Uterus (tissue), 2 donors: ENCODE results near the gene RMND1.

ENCODE experiments used
- POLR2A ChIP-seq, 2 donors: fragments of 450-650 bp; IDR thresholded peaks; one replicate each; pipeline ENCODE4 v1.6.1; 2016; ENCODE audit warnings: antibody characterized with exemption in 2 of 2, mild to moderate bottlenecking in 1 of 2, moderate library complexity in 1 of 2
- TF ChIP-seq, protein P1 (sequence below), 4 experiments: fragments of 200-600 bp in 2 of 4; fragments of 450-650 bp in 2 of 4; sonication (generic) in 2 of 4; IDR thresholded peaks; one replicate each; pipeline ENCODE4 v1.5.1; 2016 to 2019; ENCODE audit warnings: antibody characterized with exemption in 4 of 4, mild to moderate bottlenecking in 2 of 4, moderate library complexity in 1 of 4

DNA sequence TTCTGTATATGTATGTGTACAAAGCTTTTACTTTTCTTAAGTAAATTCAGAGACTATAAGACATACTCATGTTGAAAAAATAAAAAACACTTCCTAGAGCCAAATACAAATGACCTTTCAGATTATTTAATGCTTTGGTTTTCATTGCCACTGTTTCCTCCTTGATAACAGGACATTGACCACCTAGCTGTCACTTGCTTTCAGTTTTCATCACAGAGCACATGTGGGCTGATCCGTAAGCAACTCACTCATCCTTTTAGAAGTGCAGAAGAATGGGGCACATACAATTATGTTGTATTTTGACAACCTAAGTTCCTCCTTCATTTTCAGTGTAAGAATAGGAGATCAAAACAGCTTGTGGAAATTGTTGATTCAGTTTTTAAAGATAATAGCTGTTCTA, 66.7 kb downstream of the RMND1 start:
- TF ChIP-seq, protein P1, sequence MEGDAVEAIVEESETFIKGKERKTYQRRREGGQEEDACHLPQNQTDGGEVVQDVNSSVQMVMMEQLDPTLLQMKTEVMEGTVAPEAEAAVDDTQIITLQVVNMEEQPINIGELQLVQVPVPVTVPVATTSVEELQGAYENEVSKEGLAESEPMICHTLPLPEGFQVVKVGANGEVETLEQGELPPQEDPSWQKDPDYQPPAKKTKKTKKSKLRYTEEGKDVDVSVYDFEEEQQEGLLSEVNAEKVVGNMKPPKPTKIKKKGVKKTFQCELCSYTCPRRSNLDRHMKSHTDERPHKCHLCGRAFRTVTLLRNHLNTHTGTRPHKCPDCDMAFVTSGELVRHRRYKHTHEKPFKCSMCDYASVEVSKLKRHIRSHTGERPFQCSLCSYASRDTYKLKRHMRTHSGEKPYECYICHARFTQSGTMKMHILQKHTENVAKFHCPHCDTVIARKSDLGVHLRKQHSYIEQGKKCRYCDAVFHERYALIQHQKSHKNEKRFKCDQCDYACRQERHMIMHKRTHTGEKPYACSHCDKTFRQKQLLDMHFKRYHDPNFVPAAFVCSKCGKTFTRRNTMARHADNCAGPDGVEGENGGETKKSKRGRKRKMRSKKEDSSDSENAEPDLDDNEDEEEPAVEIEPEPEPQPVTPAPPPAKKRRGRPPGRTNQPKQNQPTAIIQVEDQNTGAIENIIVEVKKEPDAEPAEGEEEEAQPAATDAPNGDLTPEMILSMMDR (IDR thresholded peaks at IDR 0.05), result no peak
- no peak for TF ChIP-seq POLR2A (IDR thresholded peaks at IDR 0.05)
